ENCODE measurements around the gene ITGB8.

DNA sequence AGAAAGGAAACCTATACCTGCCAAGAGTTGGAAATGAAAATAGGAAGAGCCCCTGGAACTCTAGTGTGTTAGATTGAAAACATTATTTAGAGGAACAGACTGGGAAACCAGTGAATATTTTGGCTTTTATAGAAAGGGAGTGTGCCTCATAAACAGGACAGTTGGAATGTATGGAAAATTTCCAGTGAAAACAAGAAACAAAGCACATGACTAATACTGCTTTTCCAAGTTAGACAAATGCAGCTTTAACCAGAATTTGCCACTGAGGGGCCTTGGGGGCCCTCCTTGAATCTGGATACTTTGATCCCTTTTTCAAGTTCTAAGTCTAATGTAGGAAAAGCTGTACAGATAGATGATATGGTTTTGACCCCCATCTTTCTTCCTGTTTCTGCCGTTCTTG is 21.2 kb downstream of the ITGB8 start:
- TF ChIP-seq, protein P1, sequence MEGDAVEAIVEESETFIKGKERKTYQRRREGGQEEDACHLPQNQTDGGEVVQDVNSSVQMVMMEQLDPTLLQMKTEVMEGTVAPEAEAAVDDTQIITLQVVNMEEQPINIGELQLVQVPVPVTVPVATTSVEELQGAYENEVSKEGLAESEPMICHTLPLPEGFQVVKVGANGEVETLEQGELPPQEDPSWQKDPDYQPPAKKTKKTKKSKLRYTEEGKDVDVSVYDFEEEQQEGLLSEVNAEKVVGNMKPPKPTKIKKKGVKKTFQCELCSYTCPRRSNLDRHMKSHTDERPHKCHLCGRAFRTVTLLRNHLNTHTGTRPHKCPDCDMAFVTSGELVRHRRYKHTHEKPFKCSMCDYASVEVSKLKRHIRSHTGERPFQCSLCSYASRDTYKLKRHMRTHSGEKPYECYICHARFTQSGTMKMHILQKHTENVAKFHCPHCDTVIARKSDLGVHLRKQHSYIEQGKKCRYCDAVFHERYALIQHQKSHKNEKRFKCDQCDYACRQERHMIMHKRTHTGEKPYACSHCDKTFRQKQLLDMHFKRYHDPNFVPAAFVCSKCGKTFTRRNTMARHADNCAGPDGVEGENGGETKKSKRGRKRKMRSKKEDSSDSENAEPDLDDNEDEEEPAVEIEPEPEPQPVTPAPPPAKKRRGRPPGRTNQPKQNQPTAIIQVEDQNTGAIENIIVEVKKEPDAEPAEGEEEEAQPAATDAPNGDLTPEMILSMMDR (IDR thresholded peaks at IDR 0.05) = no peak
- TF ChIP-seq POLR2AphosphoS5 (IDR thresholded peaks at IDR 0.05) = no peak

Data from suprapubic skin (tissue), 3 donors.